ENCODE data around the gene INSIG1.

DNA sequence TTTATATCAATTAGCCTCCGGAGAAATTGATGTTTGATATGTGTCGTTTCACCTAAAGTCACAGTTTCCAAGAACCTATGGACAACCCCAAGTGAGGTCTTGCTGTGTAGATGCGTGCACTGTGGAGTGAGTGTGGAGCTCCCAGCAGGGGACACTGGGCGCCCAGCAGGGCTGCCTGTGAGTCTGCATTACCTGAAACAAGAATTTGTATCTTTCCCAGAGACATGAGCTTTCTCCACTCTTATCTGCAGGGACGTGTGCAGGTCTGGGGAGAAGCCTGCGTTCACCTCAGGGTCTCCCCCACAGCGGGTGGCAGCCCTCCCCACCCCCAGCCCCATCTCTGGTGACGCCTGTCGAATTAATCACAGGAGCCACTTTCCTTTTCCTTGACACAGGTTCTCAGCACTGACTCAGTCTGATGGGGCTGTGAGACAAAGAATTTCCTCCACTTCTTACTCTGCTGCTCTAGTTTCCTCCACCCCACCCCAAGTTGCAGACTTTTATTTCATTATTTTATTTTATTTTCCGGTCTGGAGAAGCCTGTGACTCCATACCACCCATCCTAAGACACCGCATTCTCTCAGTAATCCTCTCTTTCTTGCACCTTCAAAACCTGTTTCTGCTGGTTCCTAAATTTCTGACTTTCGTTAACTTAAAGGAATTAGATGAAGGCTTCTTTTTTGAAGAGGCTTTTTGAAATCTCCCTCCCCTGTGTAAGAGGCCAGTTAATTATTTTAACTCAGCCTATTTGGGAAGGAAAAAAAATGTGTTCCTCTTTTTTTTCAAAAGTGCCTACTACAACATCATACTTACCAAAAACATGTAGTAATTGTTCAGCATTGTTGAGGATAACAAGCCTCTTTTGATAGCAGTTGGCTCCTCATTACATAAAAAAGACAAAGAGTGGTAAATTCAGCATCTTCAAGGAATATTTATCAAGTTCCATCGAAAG, 17.0 kb upstream of the INSIG1 start:
- TF ChIP-seq, protein P1, sequence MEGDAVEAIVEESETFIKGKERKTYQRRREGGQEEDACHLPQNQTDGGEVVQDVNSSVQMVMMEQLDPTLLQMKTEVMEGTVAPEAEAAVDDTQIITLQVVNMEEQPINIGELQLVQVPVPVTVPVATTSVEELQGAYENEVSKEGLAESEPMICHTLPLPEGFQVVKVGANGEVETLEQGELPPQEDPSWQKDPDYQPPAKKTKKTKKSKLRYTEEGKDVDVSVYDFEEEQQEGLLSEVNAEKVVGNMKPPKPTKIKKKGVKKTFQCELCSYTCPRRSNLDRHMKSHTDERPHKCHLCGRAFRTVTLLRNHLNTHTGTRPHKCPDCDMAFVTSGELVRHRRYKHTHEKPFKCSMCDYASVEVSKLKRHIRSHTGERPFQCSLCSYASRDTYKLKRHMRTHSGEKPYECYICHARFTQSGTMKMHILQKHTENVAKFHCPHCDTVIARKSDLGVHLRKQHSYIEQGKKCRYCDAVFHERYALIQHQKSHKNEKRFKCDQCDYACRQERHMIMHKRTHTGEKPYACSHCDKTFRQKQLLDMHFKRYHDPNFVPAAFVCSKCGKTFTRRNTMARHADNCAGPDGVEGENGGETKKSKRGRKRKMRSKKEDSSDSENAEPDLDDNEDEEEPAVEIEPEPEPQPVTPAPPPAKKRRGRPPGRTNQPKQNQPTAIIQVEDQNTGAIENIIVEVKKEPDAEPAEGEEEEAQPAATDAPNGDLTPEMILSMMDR (IDR thresholded peaks at IDR 0.05), result no peak
- TF ChIP-seq POLR2A (IDR thresholded peaks at IDR 0.05), result no peak
- no peak for TF ChIP-seq EP300 (IDR thresholded peaks at IDR 0.05; ENCODE audit: low read depth)

Data from transverse colon (tissue), 3 donors.